Measurements from ENCODE around the gene AUTS2.

The AUTS2 gene

GRCh38 chr7:69739190-69739589, 140.9 kb downstream of the AUTS2 start:
- no peak overlapping the region for H3K4me3 ChIP-seq (ENCODE audit: low read depth, low read length)
- no peak for TF ChIP-seq CTCF (IDR thresholded peaks at IDR 0.05; ENCODE audit: borderline replicate concordance, insufficient read depth, low read depth, low read length)

- TF ChIP-seq CTCF (IDR thresholded peaks at IDR 0.05; ENCODE audit: borderline replicate concordance, insufficient read depth, low read depth, low read length), result no peak
- H3K4me3 ChIP-seq (ENCODE audit: low read depth, low read length), result no peak overlapping the region
These were observed 141.7 kb downstream of the AUTS2 start for GRCh38 chr7:69739931-69740431.

- no peak overlapping the region for H3K4me3 ChIP-seq (ENCODE audit: low read depth, low read length)
- TF ChIP-seq CTCF (IDR thresholded peaks at IDR 0.05; ENCODE audit: borderline replicate concordance, insufficient read depth, low read depth, low read length), result no peak
These were observed 144.0 kb downstream of the AUTS2 start for GRCh38 chr7:69742237-69742636.

GRCh38 chr7:69743436-69743835, 145.2 kb downstream of the AUTS2 start:
- no peak for TF ChIP-seq CTCF (IDR thresholded peaks at IDR 0.05; ENCODE audit: borderline replicate concordance, insufficient read depth, low read depth, low read length)
- H3K4me3 ChIP-seq (ENCODE audit: low read depth, low read length), result no peak overlapping the region

- no peak overlapping the region for H3K4me3 ChIP-seq (ENCODE audit: low read depth, low read length)
- no peak for TF ChIP-seq CTCF (IDR thresholded peaks at IDR 0.05; ENCODE audit: borderline replicate concordance, insufficient read depth, low read depth, low read length)
These were observed 145.8 kb downstream of the AUTS2 start for GRCh38 chr7:69744026-69744425.

GRCh38 chr7:69746383-69746782, 148.1 kb downstream of the AUTS2 start:
- TF ChIP-seq CTCF (IDR thresholded peaks at IDR 0.05; ENCODE audit: borderline replicate concordance, insufficient read depth, low read depth, low read length), result no peak
- no peak overlapping the region for H3K4me3 ChIP-seq (ENCODE audit: low read depth, low read length)

GRCh38 chr7:69747144-69747543, 148.9 kb downstream of the AUTS2 start:
- H3K4me3 ChIP-seq (ENCODE audit: low read depth, low read length), result no peak overlapping the region
- no peak for TF ChIP-seq CTCF (IDR thresholded peaks at IDR 0.05; ENCODE audit: borderline replicate concordance, insufficient read depth, low read depth, low read length)

Measured in GM12875 (cell line).